RWPE2 (cell line): ENCODE measurements around the gene TMEM236.

ENCODE experiments used
- ATAC-seq: fragments of 200-7000 bp; cut with Tn5 transposase; 3 replicates; pipeline ENCODE4 v1.9.1; 2021; ENCODE audit warnings: low read depth
- DNase-seq: peaks from one replicate; pipeline ENCODE4 v3.0.0-alpha.2; 2020; ENCODE audit warnings: low spot score
- H3K27ac ChIP-seq: fragments of 450-650 bp; 2 replicates; pipeline ENCODE4 v1.5.1; 2017; ENCODE audit warnings: mild to moderate bottlenecking; ENCODE audit not compliant: poor library complexity, severe bottlenecking
- H3K27me3 ChIP-seq: fragments of 250-450 bp; sonication (Bioruptor Pico); 2 replicates; pipeline ENCODE4 v1.5.1; 2021; ENCODE audit warnings: mild to moderate bottlenecking, moderate library complexity; ENCODE audit not compliant: insufficient read depth, poor library complexity, severe bottlenecking
- H3K36me3 ChIP-seq: fragments of 250-450 bp; sonication (Bioruptor Pico); 2 replicates; pipeline ENCODE4 v1.5.1; 2020; ENCODE audit warnings: low read depth, mild to moderate bottlenecking, moderate library complexity
- H3K4me1 ChIP-seq: fragments of 250-450 bp; sonication (Bioruptor Pico); 2 replicates; pipeline ENCODE4 v1.5.1; 2021; ENCODE audit warnings: mild to moderate bottlenecking, moderate library complexity; ENCODE audit not compliant: insufficient read depth, poor library complexity, severe bottlenecking
- H3K4me3 ChIP-seq: fragments of 250-450 bp; sonication (Bioruptor Pico); 2 replicates; pipeline ENCODE4 v1.5.1; 2021; ENCODE audit warnings: mild to moderate bottlenecking, moderate library complexity; ENCODE audit not compliant: severe bottlenecking
- H3K9me3 ChIP-seq: fragments of 250-450 bp; sonication (Bioruptor Pico); 2 replicates; pipeline ENCODE4 v1.5.1; 2021; ENCODE audit warnings: mild to moderate bottlenecking, moderate library complexity; ENCODE audit not compliant: severe bottlenecking
- TF ChIP-seq, protein P1 (sequence below): fragments of 450-650 bp; IDR thresholded peaks from one replicate; pipeline ENCODE4 v1.5.1; 2017; ENCODE audit warnings: mild to moderate bottlenecking, moderate library complexity; ENCODE audit not compliant: poor library complexity, severe bottlenecking

The TMEM236 gene

DNA sequence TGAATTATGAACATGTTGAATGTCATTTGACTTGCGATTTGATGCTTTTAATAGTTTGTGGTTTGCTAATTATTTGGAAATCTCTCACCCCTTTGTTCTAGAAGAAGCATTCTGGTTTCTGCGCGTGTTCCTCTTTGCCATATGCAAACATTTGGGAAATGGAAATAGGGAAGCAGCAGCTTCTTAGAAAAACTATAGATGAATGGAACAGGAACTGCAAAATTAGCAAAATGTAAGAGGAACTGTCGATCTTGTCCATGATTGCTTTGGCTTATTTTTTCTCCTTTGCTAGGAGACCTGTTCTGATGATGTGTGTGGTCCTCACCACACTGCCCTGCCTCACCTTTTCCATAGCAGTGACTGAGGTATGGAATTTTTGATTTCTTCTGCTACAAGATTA is 19.0 kb downstream of the TMEM236 start:
- no peak for ATAC-seq
- no peak for DNase-seq
- H3K27me3 ChIP-seq, result no peaks in the 10 kb centered on the region
- H3K36me3 ChIP-seq, result no peaks in the 10 kb centered on the region
- no peaks in the 10 kb centered on the region for H3K9me3 ChIP-seq
- TF ChIP-seq, protein P1, sequence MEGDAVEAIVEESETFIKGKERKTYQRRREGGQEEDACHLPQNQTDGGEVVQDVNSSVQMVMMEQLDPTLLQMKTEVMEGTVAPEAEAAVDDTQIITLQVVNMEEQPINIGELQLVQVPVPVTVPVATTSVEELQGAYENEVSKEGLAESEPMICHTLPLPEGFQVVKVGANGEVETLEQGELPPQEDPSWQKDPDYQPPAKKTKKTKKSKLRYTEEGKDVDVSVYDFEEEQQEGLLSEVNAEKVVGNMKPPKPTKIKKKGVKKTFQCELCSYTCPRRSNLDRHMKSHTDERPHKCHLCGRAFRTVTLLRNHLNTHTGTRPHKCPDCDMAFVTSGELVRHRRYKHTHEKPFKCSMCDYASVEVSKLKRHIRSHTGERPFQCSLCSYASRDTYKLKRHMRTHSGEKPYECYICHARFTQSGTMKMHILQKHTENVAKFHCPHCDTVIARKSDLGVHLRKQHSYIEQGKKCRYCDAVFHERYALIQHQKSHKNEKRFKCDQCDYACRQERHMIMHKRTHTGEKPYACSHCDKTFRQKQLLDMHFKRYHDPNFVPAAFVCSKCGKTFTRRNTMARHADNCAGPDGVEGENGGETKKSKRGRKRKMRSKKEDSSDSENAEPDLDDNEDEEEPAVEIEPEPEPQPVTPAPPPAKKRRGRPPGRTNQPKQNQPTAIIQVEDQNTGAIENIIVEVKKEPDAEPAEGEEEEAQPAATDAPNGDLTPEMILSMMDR, result no peak
- peaks cover 8% of the 10 kb centered on the region for H3K4me1 ChIP-seq
- no peak overlapping the region for H3K27ac ChIP-seq
- H3K4me3 ChIP-seq, result no peak overlapping the region

DNA sequence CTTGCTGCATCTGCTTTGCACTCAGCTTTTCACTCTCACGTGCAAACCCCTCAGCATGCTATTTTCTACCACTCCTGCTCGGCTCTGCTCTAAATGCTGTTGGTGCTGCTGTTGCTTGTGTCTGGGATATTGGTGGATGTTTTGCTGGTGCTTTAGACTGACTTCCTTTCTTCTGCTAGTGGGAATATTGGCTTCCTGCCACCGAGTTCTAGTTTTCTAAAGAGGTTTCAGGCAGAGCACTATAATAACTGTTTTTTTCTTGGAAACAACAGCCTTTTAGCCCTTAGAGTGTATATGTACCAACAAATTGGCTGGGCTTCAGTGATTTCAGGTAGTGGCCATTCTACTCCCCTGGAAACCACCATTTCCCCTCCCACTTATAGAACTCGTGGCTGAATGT is 27.8 kb downstream of the TMEM236 start:
- Histone ChIP-seq H3K27ac (no peak overlapping the region), H3K9me3 (no peaks in the 10 kb centered on the region), H3K27me3 (no peaks in the 10 kb centered on the region), H3K4me1 (peaks cover 26% of the 10 kb centered on the region), H3K4me3 (no peak overlapping the region), H3K36me3 (no peaks in the 10 kb centered on the region)
- DNase-seq, result no peak
- no peak for ATAC-seq
- TF ChIP-seq, protein P1, result no peak

DNA sequence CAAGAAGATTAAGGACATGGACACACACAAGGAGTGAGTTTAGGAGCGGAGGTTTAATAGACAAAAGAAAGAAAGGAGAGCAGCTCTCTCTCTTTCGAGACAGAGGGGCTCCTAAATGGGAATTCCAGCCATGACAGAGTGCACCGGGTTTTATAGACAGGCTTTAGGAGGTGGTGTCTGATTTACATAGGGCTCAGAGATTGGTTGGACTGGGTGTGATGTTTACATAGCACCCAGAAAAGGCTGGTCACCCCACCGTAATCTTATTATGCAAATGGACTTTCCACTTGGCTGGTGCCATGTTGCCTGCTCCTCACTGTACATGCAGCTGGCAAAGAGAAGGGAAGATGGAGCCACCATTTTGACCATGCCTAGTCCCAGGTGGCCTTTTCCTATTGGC is 28.7 kb downstream of the TMEM236 start:
- Histone ChIP-seq H3K27ac (no peak overlapping the region), H3K27me3 (no peaks in the 10 kb centered on the region), H3K36me3 (no peaks in the 10 kb centered on the region), H3K4me1 (peaks cover 32% of the 10 kb centered on the region), H3K4me3 (no peak overlapping the region), H3K9me3 (no peaks in the 10 kb centered on the region)
- TF ChIP-seq, protein P1, result no peak
- no peak for ATAC-seq
- no peak for DNase-seq

DNA sequence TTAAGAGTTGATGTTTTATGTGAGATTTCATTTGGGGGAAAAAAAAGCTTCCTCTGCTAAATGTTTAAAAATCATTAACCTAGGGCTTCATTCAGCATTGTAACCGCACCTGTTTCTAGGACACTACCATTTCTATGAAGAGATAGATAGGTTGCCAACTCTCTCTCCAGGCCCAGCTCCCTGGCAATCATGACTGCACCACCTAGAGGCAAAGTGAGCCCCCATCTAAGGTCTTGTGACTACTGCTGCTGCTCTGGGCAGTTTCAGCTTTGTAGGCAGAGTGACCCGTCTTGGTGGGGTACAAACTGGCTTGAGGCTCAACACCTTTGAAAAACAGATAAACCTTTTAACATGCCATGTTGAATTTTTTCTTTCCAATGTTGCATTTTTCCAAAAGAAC is 29.9 kb downstream of the TMEM236 start:
- DNase-seq (no peak), ATAC-seq (no peak)
- TF ChIP-seq, protein P1, result no peak
- Histone ChIP-seq H3K9me3 (no peaks in the 10 kb centered on the region), H3K36me3 (no peaks in the 10 kb centered on the region), H3K4me1 (peaks cover 32% of the 10 kb centered on the region), H3K27ac (peak overlapping the region; percentile 93), H3K4me3 (no peak overlapping the region), H3K27me3 (no peaks in the 10 kb centered on the region)

DNA sequence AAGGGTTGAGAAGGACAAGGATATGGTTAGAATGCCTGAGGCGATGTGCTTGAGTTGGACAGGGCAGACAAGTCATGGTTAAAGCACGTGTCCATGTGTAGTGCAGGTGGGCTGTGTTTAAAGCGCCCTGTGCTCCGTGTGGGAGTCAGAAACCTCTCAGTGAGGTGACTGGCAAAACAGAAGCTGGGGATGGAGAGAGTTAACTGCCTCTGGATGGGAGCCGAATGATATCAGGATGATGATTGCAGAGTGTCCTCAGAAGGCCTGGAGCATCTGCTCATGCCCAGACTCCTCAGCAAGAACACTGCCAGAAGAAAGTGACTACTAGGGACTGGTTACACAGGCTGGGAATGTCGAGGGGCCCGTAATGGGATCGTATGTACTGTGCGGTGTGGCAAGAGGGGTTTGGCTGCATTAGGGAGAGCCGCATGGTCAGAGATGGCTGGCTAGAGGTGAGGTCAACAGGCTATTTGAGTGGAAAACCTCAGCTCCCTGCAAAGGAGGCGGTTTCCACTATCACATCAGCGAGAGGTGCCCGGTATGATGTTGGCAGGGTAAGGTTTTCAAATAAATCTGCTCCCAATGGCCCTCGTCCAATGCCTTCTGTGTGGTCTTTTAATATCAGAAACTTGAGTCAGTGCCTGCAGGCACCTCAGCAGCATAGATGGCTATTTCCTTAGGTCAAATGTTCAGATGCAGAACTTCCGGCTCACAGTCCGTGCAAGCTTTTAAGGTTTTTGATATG is 31.1 kb downstream of the TMEM236 start:
- H3K27me3 ChIP-seq, result no peaks in the 10 kb centered on the region
- H3K4me3 ChIP-seq, result no peak overlapping the region
- peak; percentile 72 for DNase-seq
- H3K36me3 ChIP-seq, result no peaks in the 10 kb centered on the region
- peaks cover 41% of the 10 kb centered on the region for H3K4me1 ChIP-seq
- peak; percentile 70 for ATAC-seq
- peak overlapping the region; percentile 93 for H3K27ac ChIP-seq
- TF ChIP-seq, protein P1, result no peak
- no peaks in the 10 kb centered on the region for H3K9me3 ChIP-seq
